Brain pericyte (primary cell): Measurements from ENCODE around the gene HHIPL1.

Source experiments
- DNase-seq: peaks from one replicate; pipeline ENCODE4 v3.0.0-alpha.2; 2012; ENCODE audit warnings: low read depth, low spot score

Gene HHIPL1

GRCh38 chr14:99675382-99675835 lies 30.5 kb downstream of the HHIPL1 start:
- no peak for DNase-seq

- DNase-seq = no peak
These were observed 31.0 kb downstream of the HHIPL1 start for GRCh38 chr14:99675951-99676350.

GRCh38 chr14:99676657-99677056 lies 31.7 kb downstream of the HHIPL1 start:
- no peak for DNase-seq

- no peak for DNase-seq
These were observed 32.6 kb downstream of the HHIPL1 start for GRCh38 chr14:99677231-99678140.

- DNase-seq = no peak
These were observed 33.3 kb downstream of the HHIPL1 start for GRCh38 chr14:99678198-99678597.

- DNase-seq = no peak
These were observed 34.2 kb downstream of the HHIPL1 start for GRCh38 chr14:99679111-99679510.

GRCh38 chr14:99679543-99679942 lies 34.6 kb downstream of the HHIPL1 start:
- DNase-seq = no peak

GRCh38 chr14:99679996-99680395 lies 35.1 kb downstream of the HHIPL1 start:
- no peak for DNase-seq

- no peak for DNase-seq
These were observed 36.3 kb downstream of the HHIPL1 start for GRCh38 chr14:99681101-99681831.

GRCh38 chr14:99681832-99682148 lies 36.9 kb downstream of the HHIPL1 start:
- DNase-seq = no peak

- no peak for DNase-seq
These were observed 38.1 kb downstream of the HHIPL1 start for GRCh38 chr14:99682809-99683618.

GRCh38 chr14:99683619-99684409 lies 38.9 kb downstream of the HHIPL1 start, which contains the start of gene CYP46A1:
Gene CYP46A1, plus strand, starts transcription at chr14:99684298. Its CDS starts 120 bp downstream, at chr14:99684418.
- peak; percentile 97 for DNase-seq

GRCh38 chr14:99684410-99684934 lies 39.5 kb downstream of the HHIPL1 start:
- no peak for DNase-seq

- DNase-seq = no peak
These were observed 40.2 kb downstream of the HHIPL1 start for GRCh38 chr14:99685151-99685591.

GRCh38 chr14:99685596-99685995 lies 40.7 kb downstream of the HHIPL1 start:
- no peak for DNase-seq

- no peak for DNase-seq
These were observed 41.8 kb downstream of the HHIPL1 start for GRCh38 chr14:99686557-99687283.

GRCh38 chr14:99687284-99688209 lies 42.6 kb downstream of the HHIPL1 start:
- DNase-seq = no peak

GRCh38 chr14:99688210-99688581 lies 43.3 kb downstream of the HHIPL1 start:
- no peak for DNase-seq

- DNase-seq = no peak
These were observed 43.7 kb downstream of the HHIPL1 start for GRCh38 chr14:99688629-99689028.
